ENCODE results near the gene CAPN12.

- TF ChIP-seq CTCF (optimal IDR thresholded peaks at IDR 0.05 in 1 of 3, IDR thresholded peaks at IDR 0.05 in 1 of 3, conservative IDR thresholded peaks at IDR 0.05 in 1 of 3; ENCODE audit: extremely low read depth in 1 of 3, insufficient read depth in 2 of 3, low read length in 3 of 3) = no peak
- no peak for TF ChIP-seq EZH2 (IDR thresholded peaks at IDR 0.05; ENCODE audit: low read length)
Observed at GRCh38 chr19:38710928-38711725, 33.1 kb downstream of the CAPN12 start.
